Endometrial microvascular endothelial cells (primary cell): Measurements from ENCODE around the gene ZNF502. TPM values are rescaled to one million over a fixed set of nuclear protein-coding genes. Genes with fewer than 3 reads are reported as not detected.

Source experiments
- in situ Hi-C: cut with HindIII; loops from 2 replicates; pipeline ENCODE4 v1.10.0; 2017; ENCODE audit warnings: low sequenced_read_pairs, low pct_unique_long_range_greater_than_20kb; ENCODE audit errors: inconsistent ontology term
- total RNA-seq: library from RNA; depleted of rRNA; stranded (reverse); fragments of >200 nt; gene quantifications from one replicate; pipeline ENCODE4 v1.2.3, GENCODE V29; 2015; ENCODE audit errors: inconsistent ontology term

Gene ZNF502
- total RNA-seq, 1 donor from 2014 or later: 0.28 TPM

- in situ Hi-C loops: no loop called here
Observed at GRCh38 chr3:44762170-44762677, 49.8 kb downstream of the ZNF502 start.

- in situ Hi-C loops: no loop called here
Observed at GRCh38 chr3:44762690-44763089, 50.2 kb downstream of the ZNF502 start.

GRCh38 chr3:44764248-44764647 is 51.8 kb downstream of the ZNF502 start:
- in situ Hi-C loops: no loop called here

DNA sequence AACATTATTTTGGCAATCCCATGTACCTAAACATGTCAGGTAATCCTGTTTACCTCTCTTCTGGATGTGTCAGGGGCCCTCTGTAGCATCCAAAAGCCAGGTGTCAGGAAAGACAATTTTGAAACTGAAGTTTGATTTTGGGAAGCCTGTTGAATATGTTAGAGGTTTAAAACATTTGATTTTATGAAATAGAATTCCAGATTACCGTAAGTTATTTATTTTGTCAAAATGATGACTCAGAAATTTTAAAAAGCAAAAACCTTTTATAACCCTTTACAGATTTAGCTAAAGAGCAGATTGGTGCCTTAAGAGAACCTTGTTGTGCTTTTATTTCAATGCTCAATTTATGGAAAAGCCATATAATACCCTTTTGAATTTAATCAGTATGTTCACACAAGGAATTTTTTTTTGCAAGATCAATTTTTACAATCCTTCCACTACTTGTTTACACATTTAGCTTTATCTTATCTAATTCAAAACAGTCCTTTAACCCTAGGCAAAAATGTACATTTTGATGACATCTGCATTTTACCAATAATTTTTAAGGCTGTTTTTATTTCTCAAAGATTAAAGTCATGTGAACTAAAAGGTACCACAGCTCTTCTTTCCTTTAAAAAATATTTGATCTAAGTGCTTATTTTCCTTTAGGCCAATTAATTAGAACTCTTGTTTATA is 59.1 kb downstream of the ZNF502 start:
- in situ Hi-C loops: no loop called here

DNA sequence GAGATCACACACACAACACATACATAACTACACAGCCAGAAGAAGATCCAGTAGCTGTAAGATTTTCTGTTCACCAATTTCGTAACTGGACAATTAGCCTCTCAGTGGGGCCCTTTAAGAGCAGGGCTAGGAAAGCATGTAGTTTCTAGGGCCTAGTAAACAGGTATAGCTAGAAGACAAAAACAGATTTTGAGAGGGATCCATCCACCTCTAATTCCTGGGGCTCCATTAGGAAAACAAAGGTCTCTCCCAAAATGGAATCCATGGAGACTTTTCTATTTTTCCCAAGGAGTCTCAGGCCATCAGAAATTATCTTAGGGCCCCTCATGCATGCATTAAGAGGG is 59.6 kb downstream of the ZNF502 start:
- in situ Hi-C loops: no loop called here

Other genes with a start within 250 kb of the ZNF502 start
- 6.3 TPM for gene ZNF445, start 235.0 kb upstream of the ZNF502 start, total RNA-seq
- gene ZKSCAN7, start 157.5 kb upstream of the ZNF502 start, total RNA-seq: 0.93 TPM
- 0.65 TPM for gene ZNF660, start 127.7 kb upstream of the ZNF502 start, total RNA-seq
- gene ZNF197, start 87.6 kb upstream of the ZNF502 start, total RNA-seq: 3.8 TPM
- gene ZNF35, start 63.9 kb upstream of the ZNF502 start, total RNA-seq: 22.9 TPM
- gene ZNF501, start 17.0 kb downstream of the ZNF502 start, total RNA-seq: 2.6 TPM
- gene KIAA1143, start 49.0 kb downstream of the ZNF502 start, total RNA-seq: 21.9 TPM
- gene KIF15, start 49.1 kb downstream of the ZNF502 start, total RNA-seq: 16.3 TPM
- 12.2 TPM for gene TMEM42, start 149.3 kb downstream of the ZNF502 start, total RNA-seq
- 0.09 TPM for gene TGM4, start 161.9 kb downstream of the ZNF502 start, total RNA-seq